HG03066 (cell line): ENCODE data around the gene INPP5B.

Experiments
- ATAC-seq: cut with Tn5 transposase; IDR thresholded peaks from one replicate; pipeline ENCODE4 v1.9.1; 2021; ENCODE audit warnings: low read depth; ENCODE audit not compliant: unreplicated experiment

INPP5B gene

GRCh38 chr1:37879865-37880264 is 67.0 kb downstream of the INPP5B start:
- no peak for ATAC-seq

GRCh38 chr1:37878071-37878470 is 68.8 kb downstream of the INPP5B start:
- ATAC-seq, result no peak

- no peak for ATAC-seq
Measured at GRCh38 chr1:37875833-37876232, 71.0 kb downstream of the INPP5B start.

GRCh38 chr1:37872692-37873091 is 74.2 kb downstream of the INPP5B start:
- no peak for ATAC-seq

- ATAC-seq, result no peak
Measured at GRCh38 chr1:37868466-37868865, 78.4 kb downstream of the INPP5B start.

GRCh38 chr1:37867784-37868183 is 79.1 kb downstream of the INPP5B start:
- no peak for ATAC-seq

GRCh38 chr1:37866491-37866890 is 80.4 kb downstream of the INPP5B start:
- no peak for ATAC-seq

GRCh38 chr1:37865348-37866120 is 81.3 kb downstream of the INPP5B start:
- no peak for ATAC-seq

- ATAC-seq, result no peak
Measured at GRCh38 chr1:37862330-37862729, 84.5 kb downstream of the INPP5B start.

GRCh38 chr1:37861151-37861550 is 85.7 kb downstream of the INPP5B start:
- no peak for ATAC-seq

GRCh38 chr1:37860346-37860666 is 86.5 kb downstream of the INPP5B start:
- ATAC-seq, result no peak

GRCh38 chr1:37859507-37860345 is 87.1 kb downstream of the INPP5B start, which contains the start of gene MTF1:
Gene MTF1, minus strand, starts transcription at chr1:37859592. Its CDS starts 1,934 bp downstream, at chr1:37857658.
- ATAC-seq, result peak; percentile 92

GRCh38 chr1:37858931-37859506 is 87.8 kb downstream of the INPP5B start:
- ATAC-seq, result peak; percentile 14

GRCh38 chr1:37854406-37854805 is 92.4 kb downstream of the INPP5B start:
- ATAC-seq, result no peak

GRCh38 chr1:37853157-37853556 is 93.7 kb downstream of the INPP5B start:
- ATAC-seq, result no peak

GRCh38 chr1:37851782-37852210 is 95.1 kb downstream of the INPP5B start:
- ATAC-seq, result no peak

GRCh38 chr1:37851262-37851661 is 95.6 kb downstream of the INPP5B start:
- ATAC-seq, result no peak

- no peak for ATAC-seq
Measured at GRCh38 chr1:37850352-37850955, 96.4 kb downstream of the INPP5B start.

- no peak for ATAC-seq
Measured at GRCh38 chr1:37849480-37849879, 97.4 kb downstream of the INPP5B start.

GRCh38 chr1:37846647-37847339 is 100.1 kb downstream of the INPP5B start:
- ATAC-seq, result no peak
